ENCODE data around the gene COPZ1.
"Not testable (repeated sequence)": the region's sequence is repeated elsewhere in the genome, so short reads cannot be mapped to it uniquely, and the experiment has no call there.

Gene COPZ1

GRCh38 chr12:54294152-54294952, 30.6 kb upstream of the COPZ1 start:
- no peak for DNase-seq (ENCODE audit: low read depth in 2 of 2)

GRCh38 chr12:54294953-54295566, 29.9 kb upstream of the COPZ1 start:
- DNase-seq (ENCODE audit: low read depth in 2 of 2): no peak

- DNase-seq (ENCODE audit: low read depth in 2 of 2): no peak
Measured at GRCh38 chr12:54296393-54297099, 28.4 kb upstream of the COPZ1 start.

- no peak for DNase-seq (ENCODE audit: low read depth in 2 of 2)
Measured at GRCh38 chr12:54298904-54299303, 26.0 kb upstream of the COPZ1 start.

GRCh38 chr12:54299515-54300224, 25.3 kb upstream of the COPZ1 start:
- DNase-seq (ENCODE audit: low read depth in 2 of 2): no peak

- DNase-seq (ENCODE audit: low read depth in 2 of 2): no peak
Measured at GRCh38 chr12:54300225-54300731, 24.7 kb upstream of the COPZ1 start.

GRCh38 chr12:54300732-54301427, 24.1 kb upstream of the COPZ1 start, which contains the start of gene NFE2:
TSS of gene NFE2 (minus strand) at chr12:54301015. CDS start at chr12:54295248, 5,767 bp downstream.
- DNase-seq (ENCODE audit: low read depth in 2 of 2): no peak

GRCh38 chr12:54301428-54302048, 23.4 kb upstream of the COPZ1 start:
- DNase-seq (ENCODE audit: low read depth in 2 of 2): no peak

- no peak for DNase-seq (ENCODE audit: low read depth in 2 of 2)
Measured at GRCh38 chr12:54303640-54304039, 21.3 kb upstream of the COPZ1 start.

- no peak for DNase-seq (ENCODE audit: low read depth in 2 of 2)
Measured at GRCh38 chr12:54304187-54304810, 20.6 kb upstream of the COPZ1 start.

GRCh38 chr12:54306925-54307741, 17.8 kb upstream of the COPZ1 start:
- no peak for DNase-seq (ENCODE audit: low read depth in 2 of 2)

- DNase-seq (ENCODE audit: low read depth in 2 of 2): no peak
Measured at GRCh38 chr12:54311051-54311450, 13.9 kb upstream of the COPZ1 start.

- not testable (repeated sequence) for DNase-seq (ENCODE audit: low read depth in 2 of 2)
Measured at GRCh38 chr12:54312309-54312708, 12.6 kb upstream of the COPZ1 start.

GRCh38 chr12:54321363-54321762, 3.6 kb upstream of the COPZ1 start:
- DNase-seq (ENCODE audit: low read depth in 2 of 2): no peak

GRCh38 chr12:54325442-54326109, 645 bp downstream of the COPZ1 start:
- not testable (repeated sequence) for DNase-seq (ENCODE audit: low read depth in 2 of 2)

- no peak for DNase-seq (ENCODE audit: low read depth in 2 of 2)
Measured at GRCh38 chr12:54328595-54329337, 3.8 kb downstream of the COPZ1 start.

GRCh38 chr12:54329759-54330158, 4.8 kb downstream of the COPZ1 start:
- DNase-seq (ENCODE audit: low read depth in 2 of 2): no peak

- DNase-seq (ENCODE audit: low read depth in 2 of 2): no peak
Measured at GRCh38 chr12:54330442-54330841, 5.5 kb downstream of the COPZ1 start.

All from activated CD8-positive, alpha-beta memory T cell treated with anti-CD3 and anti-CD28 coated beads for 4 hours (primary cell).